SK-N-SH (cell line): ENCODE data around the gene STRADB.

Experiments
- EP300 ChIP-seq, 2 experiments: IDR thresholded peaks; 2 replicates each; pipeline versions ENCODE4 v1.4.0 to v1.6.1; 2012; ENCODE audit warnings: borderline replicate concordance in 1 of 2, low read depth in 1 of 2, low read length in 1 of 2
- SIN3A ChIP-seq: IDR thresholded peaks from 2 replicates; pipeline ENCODE4 v1.6.1; 2012; ENCODE audit warnings: low read depth, mild to moderate bottlenecking, low read length, moderate library complexity, borderline replicate concordance
- TAF1 ChIP-seq: IDR thresholded peaks from 2 replicates; pipeline ENCODE4 v1.6.1; 2012; ENCODE audit warnings: low read depth, mild to moderate bottlenecking, low read length, moderate library complexity, borderline replicate concordance
- TF ChIP-seq, protein P1 (sequence below): fragments of 200-600 bp; sonication (generic); IDR thresholded peaks from 2 replicates; pipeline ENCODE4 v1.6.1; 2017; ENCODE audit warnings: antibody characterized with exemption, mild to moderate bottlenecking, moderate library complexity

DNA sequence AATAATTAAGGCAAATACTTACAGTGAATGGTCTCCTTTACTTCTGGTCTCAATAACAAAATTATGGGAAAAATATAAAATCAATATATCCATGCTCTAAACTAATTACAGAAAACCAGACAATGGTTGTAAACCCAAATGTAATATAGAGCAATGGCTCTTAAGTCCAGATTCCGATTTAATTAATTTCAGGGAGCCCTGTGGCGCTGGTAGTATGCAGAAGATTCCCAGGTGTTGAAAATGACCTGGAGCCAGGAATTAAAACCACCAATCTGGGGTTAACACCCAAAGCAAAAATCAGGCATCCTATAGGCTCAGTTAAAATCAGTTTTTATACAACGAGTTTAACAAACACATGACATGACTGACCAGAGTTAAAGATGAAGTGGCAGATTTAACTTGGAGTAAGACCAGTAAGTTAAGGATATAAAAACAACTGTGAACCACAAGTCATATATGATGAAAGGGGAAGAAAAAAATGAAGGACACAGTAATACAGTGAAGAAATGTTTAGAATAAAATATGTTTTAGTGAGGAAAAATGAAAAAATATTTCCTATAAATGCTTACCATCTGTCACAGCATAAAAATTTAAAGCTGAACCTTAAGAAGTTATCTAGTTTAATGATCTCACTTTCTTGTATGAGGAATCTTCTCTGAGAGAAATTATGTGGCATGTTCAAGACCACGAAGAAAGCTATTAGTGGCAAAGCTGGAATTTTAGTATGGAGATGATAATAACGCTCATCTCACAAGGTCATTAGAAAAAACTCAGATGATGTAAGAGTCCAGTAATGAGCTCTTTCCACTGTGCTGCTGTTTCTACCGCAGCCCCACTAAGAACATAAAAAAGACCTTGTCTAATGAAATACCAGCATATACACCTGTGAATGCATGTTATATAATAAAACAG is 48.6 kb upstream of the STRADB start:
- TF ChIP-seq, protein P1, sequence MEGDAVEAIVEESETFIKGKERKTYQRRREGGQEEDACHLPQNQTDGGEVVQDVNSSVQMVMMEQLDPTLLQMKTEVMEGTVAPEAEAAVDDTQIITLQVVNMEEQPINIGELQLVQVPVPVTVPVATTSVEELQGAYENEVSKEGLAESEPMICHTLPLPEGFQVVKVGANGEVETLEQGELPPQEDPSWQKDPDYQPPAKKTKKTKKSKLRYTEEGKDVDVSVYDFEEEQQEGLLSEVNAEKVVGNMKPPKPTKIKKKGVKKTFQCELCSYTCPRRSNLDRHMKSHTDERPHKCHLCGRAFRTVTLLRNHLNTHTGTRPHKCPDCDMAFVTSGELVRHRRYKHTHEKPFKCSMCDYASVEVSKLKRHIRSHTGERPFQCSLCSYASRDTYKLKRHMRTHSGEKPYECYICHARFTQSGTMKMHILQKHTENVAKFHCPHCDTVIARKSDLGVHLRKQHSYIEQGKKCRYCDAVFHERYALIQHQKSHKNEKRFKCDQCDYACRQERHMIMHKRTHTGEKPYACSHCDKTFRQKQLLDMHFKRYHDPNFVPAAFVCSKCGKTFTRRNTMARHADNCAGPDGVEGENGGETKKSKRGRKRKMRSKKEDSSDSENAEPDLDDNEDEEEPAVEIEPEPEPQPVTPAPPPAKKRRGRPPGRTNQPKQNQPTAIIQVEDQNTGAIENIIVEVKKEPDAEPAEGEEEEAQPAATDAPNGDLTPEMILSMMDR: no peak
- TF ChIP-seq SIN3A (no peak), TAF1 (no peak), EP300 (IDR thresholded peaks at IDR 0.05; ENCODE audit: borderline replicate concordance in 1 of 2, low read depth in 1 of 2, low read length in 1 of 2) (peak in 1 of 2 experiments; percentile 38; a peak in 2 of 4 replicates)
